ENCODE results near the gene TBX1.
"Not testable (repeated sequence)": the region's sequence is repeated elsewhere in the genome, so short reads cannot be mapped to it uniquely, and the experiment has no call there.

The TBX1 gene

DNA sequence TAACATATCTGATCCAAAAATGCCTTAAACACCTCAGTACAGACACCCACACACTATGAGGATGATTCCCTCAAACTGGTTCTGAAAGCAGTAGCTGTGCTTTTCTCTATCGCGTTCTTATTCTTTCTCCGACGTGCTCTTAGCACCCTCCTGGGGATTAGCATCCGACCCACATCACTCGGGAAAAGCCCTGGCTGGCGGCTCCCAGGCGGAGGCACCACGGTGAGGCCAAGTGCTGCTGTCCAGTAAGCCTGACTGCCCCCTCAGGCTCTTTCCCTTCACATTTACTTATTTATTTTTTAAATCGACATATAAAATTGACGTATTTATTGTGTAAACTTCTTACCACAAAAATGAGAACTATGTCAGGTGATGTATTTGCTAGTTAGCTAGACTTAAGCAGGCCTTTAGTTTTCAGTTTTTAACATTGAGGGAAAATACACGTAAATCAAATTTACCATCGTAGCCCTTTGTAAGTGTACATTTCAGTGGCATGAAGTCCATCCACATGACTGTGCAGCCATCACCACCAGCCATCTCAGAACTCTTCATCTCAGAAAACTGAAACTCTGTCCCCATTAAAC is 19.2 kb downstream of the TBX1 start:
- no peak for DNase-seq

DNA sequence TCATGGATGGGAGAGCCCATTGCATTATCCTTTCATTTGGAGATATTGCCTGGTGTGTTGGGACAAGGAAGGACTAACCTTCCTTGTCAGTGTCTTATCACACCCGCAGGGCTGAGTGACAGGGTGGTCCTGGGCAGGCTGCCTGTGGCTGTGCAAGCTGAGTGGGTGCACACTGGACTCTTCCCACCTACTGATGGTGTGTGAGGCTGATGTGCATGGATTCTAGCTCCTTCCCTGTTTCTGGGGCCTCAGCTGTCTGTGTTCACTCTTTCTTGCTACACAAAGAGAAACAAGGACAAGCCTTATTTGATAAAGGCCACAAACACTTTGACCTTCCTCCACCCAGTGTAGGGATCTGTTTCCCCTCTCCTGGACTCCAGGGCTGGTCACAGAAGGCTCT is 22.0 kb downstream of the TBX1 start:
- no peak for DNase-seq

DNA sequence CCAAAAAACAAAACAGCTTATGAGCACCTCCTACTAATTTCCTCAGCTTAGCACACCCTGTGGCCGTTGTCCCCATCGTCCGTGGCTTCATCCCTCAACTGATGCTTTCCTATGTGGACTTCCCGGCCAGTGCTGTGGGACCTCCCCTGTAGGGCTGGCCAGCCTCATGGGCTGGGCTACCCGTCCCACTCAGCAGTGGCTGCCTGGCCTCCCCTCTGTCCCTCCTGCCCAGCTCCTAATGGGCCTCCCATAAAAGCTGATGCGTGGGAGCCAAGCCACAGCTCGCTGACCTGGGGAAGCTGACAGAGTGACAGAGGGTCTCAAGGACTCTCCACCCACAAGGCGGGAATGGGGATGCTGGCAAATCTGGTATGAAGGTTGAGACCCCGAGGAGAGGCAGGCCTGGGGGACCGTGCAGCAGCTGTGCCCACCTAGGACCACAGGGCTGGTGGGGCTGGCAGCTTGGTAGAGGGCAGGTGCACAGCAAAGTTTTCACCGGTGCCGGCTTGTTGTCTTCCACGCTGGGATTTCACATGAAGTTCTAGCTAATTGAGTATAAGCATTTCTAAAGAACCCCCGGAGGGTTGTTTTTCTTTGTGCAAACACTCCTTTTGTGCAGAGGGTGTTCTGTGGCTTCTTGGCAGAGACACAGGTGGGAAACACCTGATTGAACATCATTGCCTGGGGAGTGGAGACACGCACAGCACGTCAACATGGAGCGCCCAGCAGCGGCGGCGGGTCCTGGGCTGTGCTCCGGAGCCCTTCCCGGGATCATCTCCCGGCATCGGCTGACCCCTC is 23.2 kb downstream of the TBX1 start:
- DNase-seq = no peak

DNA sequence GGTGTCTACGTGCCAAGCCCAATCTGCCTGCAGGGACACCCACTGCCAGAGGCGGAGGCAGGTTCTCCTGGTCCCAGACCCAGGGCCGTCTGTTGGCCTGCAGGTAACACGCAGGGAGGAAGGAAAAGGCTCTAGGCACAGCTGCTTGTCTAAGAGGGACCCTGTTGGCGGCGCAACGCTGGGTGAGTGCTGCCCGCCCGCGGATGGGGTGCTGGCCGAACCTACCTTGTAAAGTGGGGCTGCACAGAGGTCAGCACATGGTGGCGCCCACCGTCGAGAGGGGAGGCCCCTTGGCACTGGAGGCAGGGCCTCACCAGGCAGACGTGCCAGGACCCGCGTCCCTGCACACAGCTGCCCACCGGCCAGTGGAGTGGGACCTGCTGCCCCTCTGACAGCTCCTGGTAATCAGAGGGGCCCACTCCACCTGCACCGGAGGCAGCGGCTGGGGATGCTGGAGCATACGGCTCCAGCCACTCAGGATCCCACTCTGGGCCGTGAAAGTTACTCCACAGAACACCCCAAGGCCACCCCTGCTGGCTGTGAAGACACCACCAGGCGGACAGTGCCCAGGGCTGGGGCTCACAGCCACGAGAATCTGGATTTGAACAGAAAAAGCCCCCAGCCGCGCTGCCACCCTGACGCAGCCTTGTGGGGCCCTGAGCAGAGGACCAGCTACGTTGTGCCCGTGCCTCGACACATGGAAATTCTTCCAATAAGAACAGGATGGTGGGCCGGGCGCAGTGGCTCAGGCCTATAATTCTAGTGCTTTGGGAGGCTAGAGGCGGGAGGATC is 24.0 kb downstream of the TBX1 start:
- DNase-seq = no peak

DNA sequence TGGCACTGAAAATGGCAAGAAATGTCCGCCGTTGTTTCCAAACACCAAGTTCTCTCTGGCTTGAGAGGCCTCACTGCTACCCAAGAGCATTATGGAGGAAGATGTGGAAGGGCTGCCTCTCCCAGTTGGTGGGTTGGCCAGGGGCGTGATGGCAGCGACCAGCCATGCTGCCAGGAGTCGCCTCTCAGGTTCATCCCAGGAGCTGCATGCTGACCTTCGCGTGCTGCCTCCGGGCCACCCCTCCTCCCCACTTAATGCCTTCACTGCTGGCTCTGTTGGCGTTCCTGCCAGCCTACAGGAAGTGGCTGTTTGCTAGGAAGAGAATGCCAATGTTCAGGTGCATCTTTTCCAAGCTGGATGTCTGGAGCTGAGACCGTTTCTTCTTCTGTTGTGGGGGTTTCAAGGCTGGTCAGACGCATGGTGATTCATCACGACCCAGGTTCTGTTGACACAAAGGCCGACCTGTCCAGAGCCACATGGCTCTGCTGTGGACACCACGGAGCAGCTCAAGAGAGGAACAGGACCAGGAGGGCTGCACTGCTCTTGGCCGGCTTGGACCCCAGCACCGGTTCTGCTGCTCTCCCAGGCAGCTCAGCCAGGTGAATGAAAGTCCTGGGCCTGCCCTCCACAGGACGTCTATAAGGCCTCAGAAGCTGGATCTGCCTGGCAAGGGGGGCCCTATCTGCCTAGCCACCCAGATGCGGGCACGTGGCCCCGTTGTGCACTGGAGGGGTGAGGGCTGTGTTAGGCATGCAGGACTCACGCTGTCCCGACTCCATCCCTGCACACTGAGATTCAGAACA is 25.1 kb downstream of the TBX1 start:
- DNase-seq = no peak

DNA sequence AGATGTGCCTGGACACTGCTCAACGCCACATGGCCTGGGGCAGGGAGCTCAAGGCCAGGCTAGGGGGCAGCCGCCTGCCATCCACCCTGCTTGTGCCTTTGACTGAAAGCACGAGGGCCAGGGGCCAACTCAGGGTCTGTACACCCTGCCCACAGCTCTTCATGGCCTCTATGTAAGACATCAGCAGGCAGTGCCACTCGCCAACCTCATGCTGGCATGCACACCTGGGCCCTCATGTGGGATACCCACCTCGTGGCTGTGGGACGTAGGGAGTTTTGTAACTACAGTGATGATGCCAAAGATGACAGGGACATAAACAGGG is 25.6 kb downstream of the TBX1 start:
- no peak for DNase-seq

DNA sequence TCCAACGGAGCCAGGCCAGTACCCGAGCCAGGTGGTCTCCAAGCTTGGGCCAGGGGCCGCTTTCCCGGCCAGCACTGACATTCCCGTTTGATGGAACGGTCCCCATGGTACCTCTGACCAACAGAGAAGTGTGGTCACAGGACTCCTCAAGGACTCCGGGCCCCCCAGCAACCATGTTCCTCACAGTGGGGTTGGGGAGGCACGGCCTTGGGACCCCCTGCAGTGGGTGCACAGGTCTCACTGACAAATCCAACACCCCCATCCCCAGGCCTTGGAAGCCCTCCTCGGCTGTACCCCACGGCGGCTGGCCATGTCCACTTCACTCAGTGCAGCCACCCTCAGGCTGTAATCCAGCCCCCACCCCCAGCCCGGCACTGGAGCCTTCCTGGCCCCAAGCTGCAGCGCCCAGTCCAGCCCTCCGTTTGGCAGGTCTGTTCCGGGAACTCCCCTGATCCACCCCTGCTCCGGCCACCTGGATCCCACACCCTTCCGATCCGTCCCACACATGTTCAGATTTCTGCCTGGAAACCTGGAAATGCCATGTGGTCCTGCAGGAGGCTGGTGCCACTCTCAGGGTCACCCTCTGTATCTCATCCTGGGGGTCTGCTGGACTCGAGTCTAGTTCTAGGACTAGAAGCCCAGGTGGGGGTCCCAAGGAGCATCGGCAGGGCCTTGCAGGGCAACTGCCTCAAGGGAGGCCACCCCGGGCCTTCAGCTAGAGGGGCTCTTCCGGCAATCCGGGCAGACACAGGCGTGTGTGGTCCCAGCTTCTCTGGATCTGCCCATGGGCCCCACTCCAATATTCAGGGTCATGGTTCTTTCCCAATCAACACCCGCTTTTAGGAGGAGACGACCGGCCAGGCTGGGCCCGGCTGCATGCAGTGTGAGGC is 26.6 kb downstream of the TBX1 start:
- DNase-seq = no peak

DNA sequence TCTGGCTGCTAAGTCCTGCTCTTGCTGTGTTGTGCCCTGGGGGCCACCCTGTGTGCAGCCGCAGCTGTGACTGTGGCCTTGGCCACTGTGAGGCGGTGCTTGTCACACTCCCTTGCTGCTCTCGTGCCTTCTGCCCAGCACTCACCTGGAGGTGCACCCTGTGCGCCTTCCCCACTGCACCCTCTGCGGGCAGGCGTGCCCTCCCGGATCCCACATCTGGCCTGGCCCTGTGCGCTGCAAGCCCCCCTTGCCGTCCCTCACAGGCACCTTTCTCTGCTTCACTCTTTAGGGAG is 27.2 kb downstream of the TBX1 start:
- DNase-seq = no peak

DNA sequence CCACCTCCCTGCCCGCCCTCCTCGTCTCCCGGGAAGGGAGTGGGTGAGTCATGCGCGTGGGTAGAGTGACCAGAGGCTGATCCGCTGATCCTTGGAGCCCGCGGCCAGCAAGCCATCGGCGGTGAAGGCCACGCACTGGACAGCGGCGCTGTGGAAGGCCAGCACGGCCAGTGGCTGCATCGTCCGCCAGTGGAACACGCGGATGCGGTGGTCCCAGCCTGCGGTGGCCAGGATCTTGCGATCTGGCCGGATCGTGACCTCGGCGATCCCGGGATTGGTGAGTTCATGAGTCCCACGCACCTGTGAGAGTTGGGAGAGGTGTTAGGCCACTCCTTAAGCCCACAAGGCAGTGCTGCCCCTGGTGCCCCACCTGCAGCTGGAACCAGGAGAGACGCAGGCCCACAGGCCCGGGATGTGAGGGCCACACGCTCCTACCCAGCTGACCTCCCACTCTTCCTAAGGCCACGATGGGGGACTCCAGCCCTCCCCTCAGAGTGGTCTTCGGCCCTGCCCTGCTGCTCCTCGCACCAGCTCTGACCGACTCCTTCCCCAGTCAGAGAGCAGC is 28.2 kb downstream of the TBX1 start:
- no peak for DNase-seq

DNA sequence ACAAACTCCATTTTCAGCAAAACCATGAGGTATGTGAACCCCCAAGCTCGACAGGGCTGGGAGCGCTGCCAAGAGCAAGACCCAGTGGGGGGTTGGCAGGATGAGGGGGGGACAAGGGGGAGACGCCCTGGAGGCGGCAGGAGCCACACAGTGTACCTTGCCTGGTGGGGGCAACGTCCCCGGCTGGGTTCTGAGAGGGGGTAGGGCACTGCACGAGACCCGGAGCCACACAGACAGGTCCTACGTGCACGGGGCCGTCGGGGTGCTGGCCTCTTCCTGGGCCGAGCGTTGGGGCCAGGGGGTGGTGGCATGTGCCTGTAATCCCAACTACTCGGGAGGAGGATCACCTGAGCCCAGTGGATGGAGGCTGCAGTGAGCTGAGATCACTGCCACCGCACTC is 28.8 kb downstream of the TBX1 start:
- no peak for DNase-seq

DNA sequence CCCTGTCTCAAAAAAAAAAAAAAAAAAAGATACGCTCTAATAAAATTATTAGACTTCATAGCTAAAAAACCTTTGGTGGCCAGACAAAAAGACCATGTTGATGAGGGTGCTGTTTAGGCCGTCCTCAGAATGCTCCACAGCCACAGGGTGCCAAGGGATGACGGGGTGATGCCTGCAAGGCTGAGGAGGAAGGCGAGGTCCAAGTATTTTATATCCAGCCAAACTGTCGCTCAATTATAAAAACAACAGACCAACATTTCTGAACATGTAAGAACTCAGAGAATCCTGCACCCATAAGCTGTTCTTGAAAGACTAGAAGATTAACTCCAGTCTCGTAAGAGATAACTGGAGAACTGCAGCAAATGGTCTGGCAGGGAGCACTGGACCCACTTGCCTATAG is 29.2 kb downstream of the TBX1 start:
- no peak for DNase-seq

DNA sequence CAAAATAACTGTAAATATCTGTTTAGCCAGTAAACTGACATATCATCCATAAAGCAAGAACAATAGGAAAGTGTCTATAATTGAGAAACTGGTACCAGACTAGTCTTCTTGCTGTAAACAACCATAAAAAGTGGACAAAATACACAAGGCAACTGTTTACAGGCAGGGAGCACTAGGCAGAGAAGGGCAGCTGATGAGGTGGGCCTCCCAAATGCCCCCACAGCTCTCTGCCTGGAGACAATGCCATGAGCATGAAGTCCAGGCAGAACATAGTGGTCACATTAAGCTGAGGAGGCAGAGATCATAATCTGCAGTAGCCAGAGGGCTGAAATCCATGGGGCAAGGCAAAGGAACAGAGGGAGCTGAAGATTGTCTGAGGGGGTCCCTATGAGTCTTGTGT is 30.7 kb downstream of the TBX1 start:
- no peak for DNase-seq

DNA sequence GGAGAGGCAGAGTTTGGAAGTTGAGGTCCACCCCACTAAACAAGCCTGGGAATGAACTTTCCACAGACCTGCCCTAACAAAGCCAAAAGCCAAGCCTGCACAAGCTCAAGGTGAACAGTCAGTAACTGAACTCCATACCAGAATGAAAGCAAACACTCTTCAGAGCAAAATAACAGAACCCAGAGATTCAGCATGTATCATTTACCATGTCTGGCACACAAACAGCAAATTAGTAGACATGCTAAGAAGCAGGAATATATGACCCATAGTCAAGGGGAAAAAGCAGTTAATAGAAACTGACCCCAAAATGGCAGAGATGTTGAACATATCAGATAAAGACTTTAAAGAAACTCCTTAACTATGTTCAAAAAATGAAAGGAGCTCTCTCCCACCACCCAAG is 31.3 kb downstream of the TBX1 start:
- no peak for DNase-seq

DNA sequence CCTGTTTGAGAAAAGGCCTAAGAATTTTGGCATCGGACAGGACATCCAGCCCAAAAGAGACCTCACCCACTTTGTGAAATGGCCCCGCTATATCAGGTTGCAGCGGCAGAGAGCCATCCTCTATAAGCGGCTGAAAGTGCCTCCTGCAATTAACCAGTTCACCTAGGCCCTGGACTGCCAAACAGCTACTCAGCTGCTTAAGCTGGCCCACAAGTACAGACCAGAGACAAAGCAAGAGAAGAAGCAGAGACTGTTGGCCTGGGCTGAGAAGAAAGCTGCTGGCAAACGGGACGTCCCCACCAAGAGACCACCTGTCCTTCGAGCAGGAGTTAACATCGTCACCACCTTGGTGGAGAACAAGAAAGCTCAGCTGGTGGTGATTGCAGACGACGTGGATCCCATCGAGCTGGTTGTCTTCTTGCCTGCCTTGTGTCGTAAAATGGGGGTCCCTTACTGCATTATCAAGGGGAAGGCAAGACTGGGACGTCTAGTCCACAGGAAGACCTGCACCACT is 31.9 kb downstream of the TBX1 start:
- not testable (repeated sequence) for DNase-seq

DNA sequence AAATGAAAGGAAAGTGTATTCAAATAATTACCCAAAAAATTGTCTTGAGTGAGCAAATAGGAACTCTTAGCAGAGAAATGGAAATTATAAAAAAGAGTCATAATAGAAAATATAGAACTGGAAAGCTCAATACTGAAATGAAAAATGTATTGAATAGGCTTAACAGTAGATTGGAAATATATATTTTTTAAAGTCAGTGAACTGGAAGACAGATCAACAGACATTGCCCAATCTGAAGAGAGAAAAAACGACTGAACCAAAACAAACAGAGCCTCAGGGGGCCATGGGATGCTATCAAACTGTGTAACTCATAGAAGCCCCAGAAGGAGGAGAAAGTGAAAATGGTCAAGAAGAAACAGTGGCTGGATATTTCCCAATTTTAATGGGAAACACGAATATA is 32.6 kb downstream of the TBX1 start:
- no peak for DNase-seq

DNA sequence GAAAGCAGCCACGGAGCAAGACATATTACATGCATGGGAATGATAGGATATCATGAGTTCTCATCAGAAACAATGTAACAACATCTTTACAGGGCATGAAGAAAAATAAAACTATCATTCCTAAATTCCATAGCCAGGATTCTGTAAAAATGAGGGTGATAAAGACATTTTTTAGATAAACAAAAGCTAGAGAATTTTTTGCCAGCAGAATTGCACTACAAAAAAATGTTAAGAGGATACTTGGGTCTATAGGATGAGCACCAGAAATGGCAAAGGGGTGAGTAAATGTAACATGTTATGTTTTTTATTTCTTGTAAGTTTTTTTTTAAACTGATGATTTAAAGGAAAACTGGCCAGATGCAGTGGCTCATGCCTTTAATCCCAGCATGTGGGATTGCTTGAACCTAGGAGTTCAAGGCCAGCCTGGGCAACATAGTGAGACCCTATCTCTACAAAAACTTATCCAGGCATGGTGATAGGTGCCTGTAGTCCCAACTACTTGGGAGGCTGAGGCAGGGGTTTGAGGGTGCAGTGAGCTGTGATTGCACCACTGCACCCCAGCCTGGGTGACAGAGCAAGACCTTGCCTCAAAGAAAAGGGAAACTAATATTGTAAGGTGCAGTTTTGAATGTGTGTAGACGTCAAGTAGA is 33.2 kb downstream of the TBX1 start:
- no peak for DNase-seq

DNA sequence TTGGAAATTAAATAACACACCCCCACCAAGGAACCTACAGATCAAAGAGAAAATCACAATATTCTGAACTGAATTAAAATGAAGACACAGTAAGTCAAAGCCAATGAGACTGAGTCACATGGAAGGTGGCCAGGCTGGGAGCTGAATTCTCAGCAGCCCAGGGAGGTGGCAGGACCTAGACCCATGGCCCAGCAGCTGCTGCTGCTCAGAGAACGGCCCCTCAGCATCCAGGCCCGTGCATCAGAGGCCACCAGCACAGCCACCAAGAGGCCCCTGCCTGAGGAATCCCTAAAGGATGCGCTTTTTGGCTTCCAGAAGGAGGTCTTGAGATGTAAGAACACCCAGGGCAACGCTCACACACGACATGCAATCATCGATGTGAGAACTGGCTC is 35.0 kb downstream of the TBX1 start:
- DNase-seq = peak in 1 of 58 donors; percentile 16

DNA sequence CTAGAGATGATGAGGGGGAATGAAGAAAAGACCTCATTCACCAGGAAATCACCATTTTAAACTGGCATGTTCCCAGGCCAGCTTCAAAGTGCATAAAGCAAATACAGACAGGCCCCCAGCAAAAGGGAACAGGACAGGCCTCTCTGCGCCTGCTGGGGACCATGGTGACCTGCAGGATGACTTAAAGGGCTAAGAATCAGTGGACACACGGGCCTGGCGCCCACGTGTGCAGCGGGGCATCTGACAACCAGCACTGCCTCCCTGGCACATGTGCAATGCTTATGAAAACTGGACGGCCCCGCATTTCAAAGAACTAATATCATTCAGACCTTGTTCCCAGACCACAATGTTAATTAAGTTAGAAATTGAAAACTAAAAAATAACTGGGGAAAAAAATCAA is 35.6 kb downstream of the TBX1 start:
- DNase-seq = no peak

DNA sequence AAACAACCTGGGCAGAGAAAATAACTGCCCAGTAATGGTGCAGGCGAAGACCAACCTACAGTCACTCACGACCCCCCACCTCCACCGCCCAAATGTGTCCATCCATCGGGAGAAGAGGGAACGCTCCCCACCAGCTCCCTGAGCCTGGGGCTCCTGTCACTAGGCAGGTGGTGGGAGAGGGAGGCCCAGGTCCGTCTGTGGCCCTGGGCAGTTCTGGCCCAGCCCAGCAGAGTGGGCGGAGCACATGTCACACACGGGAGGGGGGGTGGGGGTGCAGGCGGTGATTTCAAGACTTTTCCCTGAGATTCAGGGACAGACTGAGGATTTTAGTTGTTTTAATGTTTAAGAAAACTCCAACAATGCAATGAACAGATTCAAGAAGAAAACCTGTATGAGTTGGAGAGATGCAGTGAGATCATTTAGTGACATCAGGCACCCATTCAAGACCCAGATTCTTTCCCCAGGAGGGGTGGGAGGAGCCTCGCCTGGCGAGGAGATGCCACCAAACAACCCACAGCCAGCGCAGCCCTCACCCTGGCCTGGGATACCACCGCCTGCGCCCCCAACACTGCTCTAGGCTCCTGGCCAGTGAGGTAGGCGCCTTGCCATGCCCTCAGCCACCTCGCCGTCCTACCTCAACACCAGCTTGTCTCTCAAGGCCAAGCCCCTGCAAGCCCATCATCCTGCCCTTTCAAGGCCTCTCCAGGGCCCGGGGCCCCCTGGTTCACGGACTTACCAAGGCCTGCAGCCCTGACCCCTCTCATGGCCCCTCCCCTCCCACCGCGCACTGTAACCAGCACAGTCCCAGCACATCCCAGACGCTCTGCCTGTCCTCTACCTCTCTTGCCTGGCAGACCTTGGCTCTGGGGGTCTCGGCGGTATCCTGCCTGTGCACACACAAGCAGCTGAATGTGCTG is 36.8 kb downstream of the TBX1 start:
- no peak for DNase-seq
